Activated naive CD8-positive, alpha-beta T cell treated with anti-CD3 and anti-CD28 coated beads for 36 hours (primary cell): Measurements from ENCODE around the gene APOL1. TPM values are rescaled to one million over a fixed set of nuclear protein-coding genes. Genes with fewer than 3 reads are reported as not detected.
"Not testable (repeated sequence)": the region's sequence is repeated elsewhere in the genome, so short reads cannot be mapped to it uniquely, and the experiment has no call there.

Experiments
- DNase-seq: peaks from one replicate; pipeline ENCODE4 v3.0.0; 2021
- H3K27ac Mint-ChIP-seq: one replicate; pipeline ENCODE4 v1.8.0; 2022; ENCODE audit warnings: mild to moderate bottlenecking, moderate library complexity, mixed read lengths
- H3K27me3 Mint-ChIP-seq: one replicate; pipeline ENCODE4 v1.8.0; 2022; ENCODE audit warnings: mild to moderate bottlenecking, mixed read lengths
- H3K36me3 Mint-ChIP-seq: one replicate; pipeline ENCODE4 v1.8.0; 2021; ENCODE audit warnings: mild to moderate bottlenecking, mixed read lengths
- H3K4me1 Mint-ChIP-seq: one replicate; pipeline ENCODE4 v1.8.0; 2021; ENCODE audit warnings: mixed read lengths
- H3K4me3 Mint-ChIP-seq: one replicate; pipeline ENCODE4 v1.8.0; 2022; ENCODE audit warnings: mild to moderate bottlenecking, moderate library complexity, mixed read lengths
- H3K9me3 Mint-ChIP-seq: one replicate; pipeline ENCODE4 v1.8.0; 2022; ENCODE audit warnings: mixed read lengths
- total RNA-seq, 2 experiments: library from RNA; stranded (reverse); gene quantifications; one replicate each; pipeline ENCODE4 v1.2.3, GENCODE V29; 2021

APOL1 gene
- total RNA-seq, 2 experiments from 2014 or later = 17.6 to 19.3 TPM

DNA sequence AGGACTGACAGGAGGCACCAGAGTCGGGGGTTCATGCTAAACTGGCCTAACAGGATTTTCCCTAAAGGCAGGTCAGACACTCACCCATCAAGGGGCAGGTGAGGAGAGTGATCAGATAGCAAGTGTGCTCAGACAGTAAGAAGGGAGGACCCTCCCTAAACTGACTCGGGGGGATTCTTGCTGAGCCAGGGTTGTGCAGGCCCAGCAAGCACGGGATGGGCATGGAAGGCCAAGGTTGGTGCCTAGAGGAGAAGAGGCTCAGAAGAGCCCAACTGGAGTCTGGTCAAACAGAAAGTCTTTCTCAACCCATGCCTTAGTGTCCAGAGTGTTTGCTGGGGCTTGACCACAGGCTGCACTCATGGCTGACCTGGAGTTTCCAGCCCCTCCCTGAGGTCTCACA, 6.2 kb upstream of the APOL1 start:
- Mint-ChIP-seq H3K9me3 (peaks cover 10% of the 10 kb centered on the region), H3K27ac (no peak overlapping the region), H3K36me3 (no peaks in the 10 kb centered on the region), H3K4me1 (no peaks in the 10 kb centered on the region), H3K27me3 (no peaks in the 10 kb centered on the region), H3K4me3 (no peak overlapping the region)
- DNase-seq = no peak

DNA sequence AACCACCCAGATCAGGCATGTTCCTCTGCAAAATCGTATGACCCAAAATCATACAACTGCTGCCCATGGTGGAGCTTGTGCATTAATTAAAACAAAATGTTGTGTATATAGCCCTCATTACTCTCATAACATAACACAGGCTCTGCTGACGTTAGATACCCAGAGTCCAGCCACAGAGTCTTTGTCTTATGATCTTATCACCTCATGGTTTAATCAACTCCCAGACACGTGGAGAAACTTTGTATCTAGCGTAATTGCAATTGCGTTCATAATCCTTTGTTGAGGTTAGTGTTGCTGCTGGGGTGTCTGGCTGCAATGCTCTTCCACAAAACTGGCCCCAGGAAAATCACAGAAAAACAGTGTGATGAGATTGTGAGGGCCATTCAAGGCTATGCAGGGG, 5.0 kb upstream of the APOL1 start:
- H3K4me1 Mint-ChIP-seq = peaks cover 5% of the 10 kb centered on the region
- H3K27me3 Mint-ChIP-seq = no peaks in the 10 kb centered on the region
- no peak for DNase-seq
- peaks cover 5% of the 10 kb centered on the region for H3K9me3 Mint-ChIP-seq
- no peak overlapping the region for H3K4me3 Mint-ChIP-seq
- H3K27ac Mint-ChIP-seq = no peak overlapping the region
- H3K36me3 Mint-ChIP-seq = no peaks in the 10 kb centered on the region

DNA sequence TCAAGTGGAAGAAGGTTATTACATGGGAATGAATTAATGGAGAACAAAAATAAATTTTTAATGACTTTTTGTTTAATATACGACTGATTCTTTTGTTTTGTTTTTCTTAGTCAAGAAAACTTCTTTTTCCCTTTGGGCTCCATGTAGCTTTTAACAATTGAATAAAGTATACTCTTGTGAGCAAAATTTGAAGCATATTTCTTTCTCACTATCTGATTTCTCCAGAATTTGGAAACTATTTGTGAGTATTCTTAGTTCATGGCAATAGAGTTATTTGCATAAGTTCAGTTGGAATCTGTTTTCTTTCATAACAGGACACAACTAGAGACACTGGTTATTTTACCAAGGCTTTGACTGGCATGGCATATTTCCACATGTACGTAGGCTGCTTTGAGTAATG, 3.8 kb upstream of the APOL1 start:
- H3K4me1 Mint-ChIP-seq = peaks cover 11% of the 10 kb centered on the region
- H3K9me3 Mint-ChIP-seq = peaks cover 5% of the 10 kb centered on the region
- DNase-seq = no peak
- peaks cover 3% of the 10 kb centered on the region for H3K36me3 Mint-ChIP-seq
- no peaks in the 10 kb centered on the region for H3K27me3 Mint-ChIP-seq
- H3K4me3 Mint-ChIP-seq = no peak overlapping the region
- no peak overlapping the region for H3K27ac Mint-ChIP-seq

DNA sequence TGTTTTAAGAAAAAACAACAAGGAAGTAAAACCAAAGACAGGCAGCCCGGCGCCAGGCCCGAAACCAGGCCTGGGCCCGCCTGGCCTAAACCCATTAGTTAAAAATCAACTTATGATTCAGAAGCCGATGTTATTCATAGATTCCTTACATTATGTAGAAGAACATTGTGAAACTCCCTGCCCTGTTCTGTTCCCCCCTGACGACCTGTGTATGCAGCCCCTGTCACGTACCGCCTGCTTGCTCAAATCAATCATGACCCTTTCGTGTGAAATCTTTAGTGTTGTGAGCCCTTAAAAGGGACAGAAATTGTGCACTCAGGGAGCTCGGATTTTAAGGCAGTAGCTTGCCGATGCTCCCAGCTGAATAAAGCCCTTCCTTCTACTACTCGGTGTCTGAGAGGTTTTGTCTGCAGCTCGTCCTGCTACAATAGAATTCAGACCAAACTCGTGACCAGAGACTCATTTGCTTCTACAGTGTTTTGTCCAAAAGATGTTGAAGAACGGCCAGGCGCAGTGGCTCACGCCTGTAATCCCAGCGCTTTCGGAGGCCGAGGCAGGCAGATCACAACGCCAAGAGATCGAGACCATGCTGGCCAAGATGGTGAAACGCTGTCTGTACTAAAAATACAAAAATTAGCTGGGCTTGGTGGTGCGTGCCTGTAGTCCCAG, 2.5 kb upstream of the APOL1 start:
- H3K4me3 Mint-ChIP-seq, H3K27me3 Mint-ChIP-seq, DNase-seq, H3K36me3 Mint-ChIP-seq, H3K27ac Mint-ChIP-seq, H3K9me3 Mint-ChIP-seq: not testable (repeated sequence)
- peaks cover 21% of the 10 kb centered on the region for H3K4me1 Mint-ChIP-seq

- not testable (repeated sequence) for DNase-seq, H3K27me3 Mint-ChIP-seq, H3K9me3 Mint-ChIP-seq, H3K4me3 Mint-ChIP-seq, H3K27ac Mint-ChIP-seq
- Mint-ChIP-seq H3K36me3 (peaks cover 13% of the 10 kb centered on the region), H3K4me1 (peaks cover 35% of the 10 kb centered on the region)
Measured at GRCh38 chr22:36251979-36252608, 839 bp upstream of the APOL1 start.

- Mint-ChIP-seq H3K4me1 (peaks cover 46% of the 10 kb centered on the region), H3K9me3 (peaks cover 3% of the 10 kb centered on the region), H3K27me3 (no peaks in the 10 kb centered on the region), H3K4me3 (peak overlapping the region; percentile 91), H3K27ac (peak overlapping the region; percentile 91), H3K36me3 (peaks cover 21% of the 10 kb centered on the region)
- DNase-seq = peak; percentile 35
Measured at GRCh38 chr22:36253523-36254490, 874 bp downstream of the APOL1 start.

DNA sequence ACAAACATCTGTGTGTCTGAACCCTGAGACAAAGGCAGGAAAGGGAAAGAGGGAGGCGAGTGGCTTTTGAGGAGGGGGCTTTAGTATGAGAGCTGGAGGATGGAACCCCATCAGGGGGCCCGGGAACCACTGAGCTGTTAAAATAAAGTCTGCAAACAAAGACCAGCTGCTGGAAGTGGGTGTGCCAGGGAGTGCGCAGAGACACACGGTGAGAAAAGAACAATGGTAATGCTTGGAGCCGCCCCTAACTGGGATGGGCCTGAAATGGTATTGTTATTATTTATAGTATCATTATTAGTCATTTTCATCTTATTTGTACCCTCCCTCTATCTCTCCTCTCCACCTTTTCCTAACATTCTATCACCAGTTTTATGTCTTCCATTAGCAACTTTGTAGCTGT, 2.6 kb downstream of the APOL1 start:
- not testable (repeated sequence) for H3K9me3 Mint-ChIP-seq, DNase-seq, H3K27me3 Mint-ChIP-seq, H3K4me3 Mint-ChIP-seq, H3K27ac Mint-ChIP-seq
- H3K36me3 Mint-ChIP-seq = peaks cover 23% of the 10 kb centered on the region
- H3K4me1 Mint-ChIP-seq = peaks cover 52% of the 10 kb centered on the region

GRCh38 chr22:36256478-36256877, 3.5 kb downstream of the APOL1 start:
- Mint-ChIP-seq H3K36me3 (peaks cover 27% of the 10 kb centered on the region), H3K27ac (peak overlapping the region; percentile 59), H3K9me3 (no peaks in the 10 kb centered on the region), H3K27me3 (no peaks in the 10 kb centered on the region), H3K4me3 (no peak overlapping the region), H3K4me1 (peaks cover 52% of the 10 kb centered on the region)
- no peak for DNase-seq

DNA sequence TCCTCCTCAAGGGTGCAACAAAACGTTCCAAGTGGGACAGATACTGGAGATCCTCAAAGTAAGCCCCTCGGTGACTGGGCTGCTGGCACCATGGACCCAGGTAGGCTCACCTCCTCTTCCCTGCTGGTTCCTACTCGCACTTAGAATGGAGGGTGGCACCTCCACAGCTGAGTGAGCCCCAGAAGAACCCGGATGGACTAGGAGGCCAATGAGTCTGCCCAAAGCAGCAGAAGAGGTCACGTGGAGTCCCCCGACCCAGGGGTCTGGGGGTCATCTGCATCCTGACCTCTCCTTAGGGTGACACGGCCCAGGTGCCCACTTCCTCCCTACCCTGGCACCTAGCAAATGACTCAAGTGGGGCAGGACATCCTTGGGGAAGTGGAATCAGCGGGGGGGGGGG, 4.4 kb downstream of the APOL1 start:
- H3K9me3 Mint-ChIP-seq = no peaks in the 10 kb centered on the region
- no peak for DNase-seq
- no peak overlapping the region for H3K27ac Mint-ChIP-seq
- H3K36me3 Mint-ChIP-seq = peaks cover 27% of the 10 kb centered on the region
- H3K27me3 Mint-ChIP-seq = no peaks in the 10 kb centered on the region
- no peak overlapping the region for H3K4me3 Mint-ChIP-seq
- H3K4me1 Mint-ChIP-seq = peaks cover 52% of the 10 kb centered on the region

GRCh38 chr22:36257948-36258670, 5.2 kb downstream of the APOL1 start:
- peak overlapping the region; percentile 87 for H3K27ac Mint-ChIP-seq
- no peaks in the 10 kb centered on the region for H3K9me3 Mint-ChIP-seq
- H3K4me1 Mint-ChIP-seq = peaks cover 47% of the 10 kb centered on the region
- no peak for DNase-seq
- H3K27me3 Mint-ChIP-seq = no peaks in the 10 kb centered on the region
- peaks cover 27% of the 10 kb centered on the region for H3K36me3 Mint-ChIP-seq
- peak overlapping the region; percentile 35 for H3K4me3 Mint-ChIP-seq

DNA sequence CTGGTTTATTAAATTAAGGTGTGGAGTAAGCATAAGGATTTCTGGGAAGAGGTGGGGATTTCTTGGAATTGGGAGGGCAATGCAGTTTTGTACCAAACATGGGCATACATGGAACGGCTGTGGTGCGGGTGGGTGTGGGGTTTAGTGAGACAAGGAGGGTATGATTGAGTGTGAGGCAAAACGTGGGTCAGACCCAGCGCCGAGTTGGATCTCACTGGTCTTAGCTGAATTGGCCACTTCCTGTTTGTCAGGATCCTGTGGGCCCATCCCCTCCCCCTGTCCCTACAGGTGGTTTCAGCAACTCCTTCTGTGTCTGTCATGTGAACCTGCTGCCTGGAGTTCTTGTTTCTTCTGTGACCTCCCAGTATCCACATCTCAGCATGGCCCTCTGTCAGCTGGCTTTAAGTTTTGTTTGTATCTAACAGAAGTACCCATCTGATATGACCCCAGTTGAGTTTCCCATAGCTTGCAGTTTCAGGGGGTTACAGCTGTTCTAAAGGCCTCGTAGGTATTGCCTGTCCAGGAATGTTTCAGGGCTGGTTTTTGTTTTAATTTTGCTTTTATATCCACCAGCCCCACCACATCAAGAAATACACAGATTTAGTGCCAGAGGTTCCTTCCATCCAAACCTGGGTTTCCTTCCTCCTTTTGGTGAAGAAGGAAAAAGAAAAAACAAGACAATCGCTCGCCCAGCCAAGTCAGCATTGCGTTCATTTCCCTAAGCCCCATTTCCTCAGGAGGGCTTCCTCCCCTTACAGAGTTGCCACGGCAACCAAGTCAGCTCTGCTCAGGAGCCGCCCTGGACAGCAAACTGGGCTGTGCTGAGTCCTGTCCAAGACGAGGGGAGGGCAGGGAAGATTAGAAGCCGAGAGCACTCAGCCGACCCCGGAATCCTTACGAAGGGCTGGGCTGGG, 6.0 kb downstream of the APOL1 start:
- DNase-seq = peak; percentile 30
- H3K36me3 Mint-ChIP-seq = peaks cover 26% of the 10 kb centered on the region
- H3K27ac Mint-ChIP-seq = peak overlapping the region; percentile 87
- no peaks in the 10 kb centered on the region for H3K27me3 Mint-ChIP-seq
- H3K4me1 Mint-ChIP-seq = peaks cover 43% of the 10 kb centered on the region
- no peaks in the 10 kb centered on the region for H3K9me3 Mint-ChIP-seq
- H3K4me3 Mint-ChIP-seq = peak overlapping the region; percentile 35

DNA sequence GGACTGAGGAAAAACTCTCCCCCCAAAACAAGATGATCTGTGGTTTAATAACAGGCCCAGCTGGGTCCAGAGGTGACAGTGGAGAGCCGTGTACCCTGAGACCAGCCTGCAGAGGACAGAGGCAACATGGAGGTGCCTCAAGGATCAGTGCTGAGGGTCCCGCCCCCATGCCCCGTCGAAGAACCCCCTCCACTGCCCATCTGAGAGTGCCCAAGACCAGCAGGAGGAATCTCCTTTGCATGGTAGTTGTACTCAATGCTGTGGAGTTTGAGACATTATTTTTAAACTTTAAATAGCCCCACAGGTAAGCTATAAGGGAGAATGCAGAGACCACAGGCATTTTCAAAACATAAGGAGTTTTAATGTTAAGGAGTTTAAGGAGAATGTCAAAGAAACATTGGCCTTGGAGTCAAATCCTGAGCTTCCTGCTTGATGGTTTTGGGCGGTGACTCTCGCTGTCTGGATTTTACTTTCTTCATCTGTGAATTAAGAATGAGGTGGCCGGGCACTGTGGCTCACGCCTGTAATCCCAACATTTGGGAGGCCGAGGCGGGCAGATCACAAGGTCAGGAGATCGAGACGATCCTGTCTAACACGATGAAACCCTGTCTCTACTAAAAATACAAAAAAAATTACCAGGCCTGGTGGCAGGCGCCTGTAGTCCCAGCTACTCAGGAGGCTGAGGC, 6.8 kb downstream of the APOL1 start:
- Mint-ChIP-seq H3K27me3 (no peaks in the 10 kb centered on the region), H3K4me3 (no peak overlapping the region), H3K4me1 (peaks cover 36% of the 10 kb centered on the region), H3K27ac (no peak overlapping the region), H3K9me3 (no peaks in the 10 kb centered on the region), H3K36me3 (peaks cover 23% of the 10 kb centered on the region)
- DNase-seq = no peak

- not testable (repeated sequence) for H3K9me3 Mint-ChIP-seq, H3K27me3 Mint-ChIP-seq, DNase-seq, H3K27ac Mint-ChIP-seq, H3K4me3 Mint-ChIP-seq
- Mint-ChIP-seq H3K36me3 (peaks cover 18% of the 10 kb centered on the region), H3K4me1 (peaks cover 22% of the 10 kb centered on the region)
Measured at GRCh38 chr22:36261675-36262074, 8.7 kb downstream of the APOL1 start.
